Measurements from ENCODE around the gene PRMT1. TPM values are rescaled to one million over a fixed set of nuclear protein-coding genes. Genes with fewer than 3 reads are reported as not detected.

Gene PRMT1
- total RNA-seq = 224 and 304 TPM in 2 replicates

GRCh38 chr19:49677231-49677900, at the start of gene PRMT1:
Gene PRMT1 (plus strand): TSS chr19:49677271. CDS start chr19:49677281, 10 bp downstream.

DNA sequence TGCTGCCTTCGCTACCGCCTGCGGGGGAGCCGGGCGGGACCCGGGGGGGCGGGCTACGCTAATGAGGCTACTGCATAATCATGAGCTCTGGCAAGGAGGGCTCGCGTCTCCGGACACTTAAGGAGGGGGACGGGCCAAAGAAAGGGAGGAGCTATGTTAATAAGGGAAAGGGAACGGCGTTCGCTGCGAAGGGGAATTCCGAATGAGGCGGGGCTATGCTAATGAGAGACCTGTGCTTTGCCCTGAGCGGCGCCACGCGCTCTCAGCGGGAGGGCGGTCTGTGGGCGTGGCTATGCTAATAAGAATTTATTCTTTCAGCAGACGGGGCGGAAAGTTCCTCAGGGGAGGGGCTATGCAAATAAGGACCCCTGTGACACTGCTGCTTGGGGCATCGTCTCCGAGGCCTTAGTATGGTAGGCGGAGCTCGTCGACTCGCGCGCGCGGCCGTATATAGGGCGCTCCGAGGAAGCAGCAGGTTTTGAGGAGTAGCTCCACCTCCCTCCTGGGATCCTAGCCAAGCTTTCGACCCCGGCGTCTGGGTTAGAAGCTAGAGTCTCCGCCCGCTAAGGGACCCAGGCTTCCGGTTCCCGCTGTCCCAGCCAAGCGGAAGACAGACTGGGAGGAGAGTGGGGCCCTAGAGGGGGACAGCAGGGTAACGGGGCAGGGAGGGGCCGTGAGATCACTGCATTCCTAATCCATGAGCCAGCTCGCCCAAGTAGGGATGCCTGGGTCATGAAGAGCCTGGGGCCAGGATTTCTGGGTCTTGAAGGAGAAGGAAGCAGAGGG, 36.8 kb upstream of the PRMT1 start, which contains the start of gene RRAS:
Gene RRAS (minus strand): TSS at position 31 of the 786 bp plus-strand sequence. CDS start 45 bp downstream, outside the sequence.

DNA sequence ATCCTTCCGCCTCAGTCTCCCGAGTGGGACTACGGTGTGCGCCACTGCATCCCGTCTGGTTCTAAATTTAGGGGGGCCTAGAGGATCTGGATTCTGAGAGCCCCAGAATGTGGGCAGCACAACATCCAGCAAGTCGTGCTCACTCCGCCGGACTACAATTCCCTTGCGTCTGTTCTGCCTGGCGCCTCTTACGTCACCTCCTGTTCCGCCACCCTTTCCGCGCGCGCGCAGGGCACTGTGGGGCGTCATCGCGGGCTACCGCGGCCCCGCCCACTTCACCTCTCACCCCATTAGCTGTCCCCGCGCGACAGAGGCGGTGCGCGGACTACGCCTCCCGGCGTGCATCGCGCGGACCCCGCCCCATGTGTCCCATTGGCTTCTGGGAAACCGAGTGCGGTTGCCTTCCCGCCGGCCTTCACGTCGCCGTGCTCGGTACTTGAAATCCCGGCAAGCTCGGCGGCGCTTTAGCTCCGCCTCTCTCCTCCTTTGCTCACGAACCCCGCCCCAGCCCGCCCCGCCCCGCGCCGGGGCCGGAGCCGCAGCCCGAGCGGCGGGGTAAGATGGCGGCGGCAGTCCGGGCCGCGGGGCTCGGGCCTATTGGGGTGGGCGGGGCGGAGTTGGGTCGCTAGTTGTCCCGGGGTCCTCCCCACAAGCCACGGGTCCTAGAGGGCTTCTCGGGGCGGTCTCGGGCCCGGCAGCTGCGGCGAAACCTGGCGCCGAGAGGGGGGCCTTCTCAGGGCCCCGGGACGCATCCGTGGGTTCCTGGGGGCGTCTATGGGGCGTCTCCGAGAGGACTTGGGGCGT, 35.2 kb upstream of the PRMT1 start, which contains the start of gene SCAF1:
Gene SCAF1 (plus strand): TSS at position 522 of the 804 bp plus-strand sequence. CDS start 2,818 bp downstream, outside the sequence.

DNA sequence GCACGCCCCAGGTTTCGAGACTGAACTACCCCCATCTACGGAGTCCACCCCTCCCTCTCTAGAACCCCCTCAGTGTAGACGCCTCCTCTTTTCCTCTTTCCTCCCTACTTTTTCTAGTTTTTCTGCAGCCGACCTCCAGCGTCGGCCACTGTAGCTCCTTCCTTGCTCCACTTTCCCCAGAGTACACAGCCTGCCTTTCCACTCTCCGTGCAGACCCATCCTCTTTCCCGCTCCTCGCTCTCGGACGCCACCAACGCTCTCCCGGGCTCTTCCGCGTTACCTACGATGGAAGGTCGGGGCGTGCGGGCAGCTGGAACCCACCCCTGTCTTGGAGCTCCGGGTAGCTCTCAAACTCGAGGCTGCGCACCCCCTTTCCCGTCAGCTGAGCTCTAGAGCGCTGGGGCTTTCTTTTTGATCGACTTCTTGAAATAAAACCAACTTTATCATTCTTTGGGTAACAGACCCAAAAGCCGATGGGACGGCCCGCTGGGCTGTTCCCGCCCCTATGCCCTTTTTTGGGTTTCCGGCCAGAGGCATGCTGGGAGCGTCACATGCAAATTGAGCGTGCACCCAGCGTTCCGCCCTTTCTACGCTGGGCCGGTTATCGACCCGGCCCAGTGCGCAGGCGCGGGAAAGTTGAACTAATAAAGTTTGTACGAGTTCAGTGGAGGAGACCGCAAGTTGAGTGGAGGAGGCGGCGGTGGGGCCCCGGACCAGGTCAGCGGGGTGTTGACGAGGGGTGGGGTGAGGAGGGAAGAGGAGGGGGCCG, 11.5 kb upstream of the PRMT1 start, which contains the start of the genes BCL2L12 and IRF3:
Gene BCL2L12 (plus strand): TSS at position 583 of the 769 bp plus-strand sequence. CDS start 760 bp downstream, outside the sequence.
Gene IRF3 (minus strand): TSS at position 507 of the 769 bp plus-strand sequence. CDS start 1,019 bp downstream, outside the sequence.

GRCh38 chr19:49689133-49690078, 12.3 kb downstream of the PRMT1 start, which contains the start of gene ADM5:
Gene ADM5 (plus strand): TSS chr19:49689594. CDS start chr19:49689838, 244 bp downstream.

DNA sequence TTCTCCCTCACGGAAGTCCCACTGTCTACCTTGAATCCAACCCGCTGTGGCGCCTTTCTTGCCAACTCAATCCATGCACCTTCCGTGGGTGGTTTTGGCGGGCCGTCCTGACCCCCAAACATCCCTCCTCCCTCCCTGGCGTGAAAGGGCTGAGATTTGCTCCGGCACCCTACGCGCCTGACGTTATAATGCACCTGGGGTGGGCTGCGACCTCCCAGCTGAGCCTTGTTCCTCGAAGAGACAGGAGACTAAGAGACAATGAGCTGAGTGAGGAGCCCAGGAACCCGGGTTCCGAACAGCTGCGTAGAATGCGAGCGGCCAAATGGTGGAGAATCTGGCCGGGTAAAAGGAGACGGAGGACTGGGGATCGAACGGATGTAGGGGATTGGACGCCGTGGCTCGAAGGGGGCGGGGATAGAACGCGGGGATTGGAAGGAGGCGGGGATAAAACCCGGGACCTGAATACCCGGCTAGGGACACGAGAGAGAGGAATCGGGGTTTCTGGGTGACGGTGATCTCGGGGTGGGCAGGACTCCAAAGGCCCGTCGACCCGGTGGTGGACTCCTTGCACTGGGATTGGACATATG, 13.7 kb downstream of the PRMT1 start, which contains the start of gene CPT1C:
Gene CPT1C (plus strand): TSS at position 461 of the 587 bp plus-strand sequence. CDS start 1,137 bp downstream, outside the sequence.

Other genes starting within 250 kb of the PRMT1 start
- 0.15 and 0.33 TPM in 2 replicates for gene SLC17A7, start 235.7 kb upstream of the PRMT1 start, total RNA-seq
- 103 and 145 TPM in 2 replicates for gene PIH1D1, start 225.5 kb upstream of the PRMT1 start, total RNA-seq
- 16.5 and 33.7 TPM in 2 replicates for gene ALDH16A1, start 224.0 kb upstream of the PRMT1 start, total RNA-seq
- 3.6 and 7.9 TPM in 2 replicates for gene FLT3LG, start 203.1 kb upstream of the PRMT1 start, total RNA-seq
- 2,428 and 4,431 TPM in 2 replicates for gene RPL13A, start 189.7 kb upstream of the PRMT1 start, total RNA-seq
- gene RPS11, start 180.8 kb upstream of the PRMT1 start, total RNA-seq = 2,449 and 2,469 TPM in 2 replicates
- 37.2 and 105 TPM in 2 replicates for gene FCGRT, start 164.6 kb upstream of the PRMT1 start, total RNA-seq
- gene RCN3, start 149.3 kb upstream of the PRMT1 start, total RNA-seq = 228 and 362 TPM in 2 replicates
- gene NOSIP, start 96.7 kb upstream of the PRMT1 start, total RNA-seq = 48.5 and 71.3 TPM in 2 replicates
- 0.29 and 1.2 TPM in 2 replicates for gene PRRG2, start 96.0 kb upstream of the PRMT1 start, total RNA-seq
- 3.8 and 4.5 TPM in 2 replicates for gene PRR12, start 86.1 kb upstream of the PRMT1 start, total RNA-seq
- 46.0 and 96.3 TPM in 2 replicates for gene RRAS, start 37.1 kb upstream of the PRMT1 start, total RNA-seq
- gene SCAF1, start 35.1 kb upstream of the PRMT1 start, total RNA-seq = 26.6 and 30.6 TPM in 2 replicates
- gene IRF3, start 11.4 kb upstream of the PRMT1 start, total RNA-seq = 33.3 and 69.5 TPM in 2 replicates
- gene BCL2L12, start 11.3 kb upstream of the PRMT1 start, total RNA-seq = 4.8 and 5.5 TPM in 2 replicates
- gene ADM5, start 12.3 kb downstream of the PRMT1 start, total RNA-seq = 0.44 and 0.83 TPM in 2 replicates
- 29.7 and 37.5 TPM in 2 replicates for gene CPT1C, start 13.8 kb downstream of the PRMT1 start, total RNA-seq
- 0.17 and 0.44 TPM in 2 replicates for gene TSKS, start 86.0 kb downstream of the PRMT1 start, total RNA-seq
- gene AP2A1, start 89.7 kb downstream of the PRMT1 start, total RNA-seq = 110 and 154 TPM in 2 replicates
- gene FUZ, start 136.0 kb downstream of the PRMT1 start, total RNA-seq = 30.4 and 46.0 TPM in 2 replicates
- 17.7 and 26.9 TPM in 2 replicates for gene MED25, start 141.0 kb downstream of the PRMT1 start, total RNA-seq
- 58.6 and 81.0 TPM in 2 replicates for gene PTOV1, start 173.9 kb downstream of the PRMT1 start, total RNA-seq
- 43.3 and 55.9 TPM in 2 replicates for gene PNKP, start 190.3 kb downstream of the PRMT1 start, total RNA-seq
- gene AKT1S1, start 200.1 kb downstream of the PRMT1 start, total RNA-seq = 11.8 and 18.9 TPM in 2 replicates
- gene TBC1D17, start 200.4 kb downstream of the PRMT1 start, total RNA-seq = 21.4 and 24.8 TPM in 2 replicates
- 1.0 and 1.3 TPM in 2 replicates for gene IL4I1, start 219.6 kb downstream of the PRMT1 start, total RNA-seq

Measured in smooth muscle cell of trachea (primary cell).